A549 (cell line): ENCODE measurements around the gene SLC6A18. TPM values are rescaled to one million over a fixed set of nuclear protein-coding genes. Genes with fewer than 3 reads are reported as not detected.

Source experiments
- ATAC-seq, 2 experiments: fragments of 200-7000 bp in 1 of 2; fragments of >200 bp in 1 of 2; cut with Nextera tagmentation in 1 of 2; cut with Tn5 transposase in 1 of 2; 3 replicates each; pipeline versions ENCODE4 v1.8.0 to v1.9.1; 2018 to 2020; ENCODE audit warnings: mild to moderate bottlenecking in 1 of 2, moderate library complexity in 1 of 2
- CTCF ChIA-PET: fragments of 300-600 bp; sonication (Branson Sonifier 250); formaldehyde crosslinking; extraction: SDS; loops from one replicate; lab custom pipeline; 2021; ENCODE audit warnings: antibody characterized with exemption, inconsistent platforms; lab: Yijun Ruan, JAX
- POLR2A ChIA-PET: fragments of 350-600 bp; formaldehyde crosslinking; extraction: SDS; loops from one replicate; lab custom pipeline; 2021; ENCODE audit warnings: antibody characterized with exemption, inconsistent platforms; lab: Yijun Ruan, JAX
- DNase-seq, 2 experiments: peaks; one replicate each; pipeline versions ENCODE4 v3.0.0 to v3.0.0-alpha.2; 2011 to 2016; ENCODE audit warnings: low read depth in 1 of 2, low spot score in 1 of 2
- FAIRE-seq: peaks from 2 replicates; lab custom pipeline; 2011; peaks lifted over from hg19 to GRCh38; lab: Jason Lieb, UNC
- H3K27ac ChIP-seq, 2 experiments: fragments of >200 bp; sonication (Bioruptor Twin); formaldehyde crosslinking; 3 replicates each; pipeline ENCODE4 v1.5.1; 2016 to 2017
- H3K4me1 ChIP-seq: fragments of >200 bp; sonication (Bioruptor Twin); formaldehyde crosslinking; 3 replicates; pipeline ENCODE4 v1.6.1; 2016
- H3K4me2 ChIP-seq: fragments of >200 bp; sonication (Bioruptor Twin); formaldehyde crosslinking; 3 replicates; pipeline ENCODE4 v1.6.1; 2016
- H3K4me3 ChIP-seq: fragments of >200 bp; sonication (Bioruptor Twin); formaldehyde crosslinking; 3 replicates; pipeline ENCODE4 v1.5.1; 2016
- H3K9me3 ChIP-seq: fragments of >200 bp; sonication (Bioruptor Twin); formaldehyde crosslinking; 3 replicates; pipeline ENCODE4 v1.6.1; 2016
- CBX2 ChIP-seq: fragments of 200-600 bp; sonication (generic); IDR thresholded peaks from 2 replicates; pipeline ENCODE4 v1.6.1; 2016; ENCODE audit warnings: low read depth, mild to moderate bottlenecking, borderline replicate concordance
- CHD2 ChIP-seq: fragments of 150-350 bp; IDR thresholded peaks from 2 replicates; pipeline ENCODE4 v1.6.1; 2014; ENCODE audit warnings: low read length; ENCODE audit not compliant: partially characterized antibody
- CHD4 ChIP-seq: fragments of 200-600 bp; sonication (generic); IDR thresholded peaks from 2 replicates; pipeline ENCODE4 v1.6.1; 2016; ENCODE audit warnings: antibody characterized with exemption, mild to moderate bottlenecking, borderline replicate concordance
- FOSL2 ChIP-seq, 2 experiments: fragments of 450-650 bp in 1 of 2; fragments of >200 bp in 1 of 2; sonication (Bioruptor Twin) in 1 of 2; formaldehyde crosslinking; IDR thresholded peaks; 2 replicates each; pipeline versions ENCODE4 v1.5.0 to v1.6.1; 2016 to 2020; ENCODE audit warnings: mild to moderate bottlenecking in 1 of 2, moderate library complexity in 1 of 2
- FOXS1 ChIP-seq: fragments of 250-450 bp; sonication (Bioruptor Pico); IDR thresholded peaks from 2 replicates; pipeline ENCODE4 v1.5.0; 2020; ENCODE audit warnings: mild to moderate bottlenecking, moderate library complexity
- HEYL ChIP-seq: fragments of 250-450 bp; sonication (Bioruptor Pico); IDR thresholded peaks from 2 replicates; pipeline ENCODE4 v1.8.0; 2021; ENCODE audit warnings: mild to moderate bottlenecking, moderate library complexity
- HOXA7 ChIP-seq: fragments of 250-450 bp; sonication (Bioruptor Pico); IDR thresholded peaks from 2 replicates; pipeline ENCODE4 v1.5.0; 2020; ENCODE audit warnings: mild to moderate bottlenecking, moderate library complexity
- HOXB13 ChIP-seq: fragments of 250-450 bp; sonication (Bioruptor Pico); IDR thresholded peaks from 2 replicates; pipeline ENCODE4 v1.5.0; 2020; ENCODE audit warnings: low read depth, mild to moderate bottlenecking, moderate library complexity
- POLR2A ChIP-seq: IDR thresholded peaks from 2 replicates; pipeline ENCODE4 v1.6.1; 2012; ENCODE audit warnings: mild to moderate bottlenecking, low read length
- POLR2AphosphoS2 ChIP-seq: conservative IDR thresholded peaks from 2 replicates; pipeline ENCODE4 v1.6.1; 2012; ENCODE audit warnings: low read length, improper control_type of control experiment, inconsistent platforms
- RNF2 ChIP-seq: fragments of 200-600 bp; sonication (generic); IDR thresholded peaks from 2 replicates; pipeline ENCODE4 v1.6.1; 2016; ENCODE audit warnings: low read depth, mild to moderate bottlenecking, antibody characterized with exemption, moderate library complexity, borderline replicate concordance
- SREBF2 ChIP-seq: fragments of 450-650 bp; IDR thresholded peaks from 2 replicates; pipeline ENCODE4 v1.6.1; 2014; ENCODE audit warnings: mild to moderate bottlenecking, moderate library complexity
- TP53 ChIP-seq: fragments of 250-450 bp; sonication (Bioruptor Pico); IDR thresholded peaks from 2 replicates; pipeline ENCODE4 v1.5.0; 2021; ENCODE audit warnings: mild to moderate bottlenecking, moderate library complexity
- ZC3H11A ChIP-seq: fragments of 450-650 bp; IDR thresholded peaks from 2 replicates; pipeline ENCODE4 v1.6.1; 2014; ENCODE audit warnings: antibody characterized with exemption, mild to moderate bottlenecking
- ZNF302 ChIP-seq: fragments of 250-450 bp; sonication (Bioruptor Pico); IDR thresholded peaks from 2 replicates; pipeline ENCODE4 v1.9.0; 2021; ENCODE audit warnings: inconsistent platforms, mild to moderate bottlenecking, moderate library complexity
- ZSCAN20 ChIP-seq: fragments of 250-450 bp; sonication (Bioruptor Pico); IDR thresholded peaks from 2 replicates; pipeline ENCODE4 v1.8.0; 2022; ENCODE audit warnings: mild to moderate bottlenecking, moderate library complexity
- WGBS: methylation state at CpG from one replicate; pipeline ENCODE4 v1.1.6; 2017; ENCODE audit errors: missing lambda C conversion rate; 5-methylcytosine and 5-hydroxymethylcytosine counted together
- polyA plus RNA-seq, 4 experiments: library from polyadenylated mRNA; depleted of rRNA in 3 of 4; stranded (reverse); fragments of >200 nt; fragmentation: RNase III in 1 of 4; extraction: RNeasy Plus Mini Kit Qiagen cat#74134 plus additional on column Dnase treatment in 1 of 4; gene quantifications; 2 replicates in 3 of 4; 3 replicates in 1 of 4; pipeline ENCODE4 v1.2.3, GENCODE V29; 2011 to 2017
- TF ChIP-seq, protein P1 (sequence below): IDR thresholded peaks from 2 replicates; pipeline ENCODE4 v1.6.1; 2012; ENCODE audit warnings: low read depth, borderline replicate concordance
- TF ChIP-seq, protein P2 (sequence below): IDR thresholded peaks from 2 replicates; pipeline ENCODE4 v1.6.1; 2012
- TF ChIP-seq, protein P3 (sequence below): fragments of 200-600 bp; sonication (generic); IDR thresholded peaks from 2 replicates; pipeline ENCODE4 v1.6.1; 2016; ENCODE audit warnings: antibody characterized with exemption, mild to moderate bottlenecking, moderate library complexity
- TF ChIP-seq, protein P4 (sequence below): fragments of 250-450 bp; sonication (Bioruptor Pico); IDR thresholded peaks from 2 replicates; pipeline ENCODE4 v1.5.0; 2020; ENCODE audit warnings: low read depth, mild to moderate bottlenecking, moderate library complexity
- TF ChIP-seq, protein P5 (sequence below): fragments of >200 bp; sonication (Bioruptor Twin); formaldehyde crosslinking; IDR thresholded peaks from 2 replicates; pipeline ENCODE4 v1.6.1; 2016

The SLC6A18 gene
- polyA plus RNA-seq, 2 of the 4 experiments (the other 2 are of a cell fraction): not detected

DNA sequence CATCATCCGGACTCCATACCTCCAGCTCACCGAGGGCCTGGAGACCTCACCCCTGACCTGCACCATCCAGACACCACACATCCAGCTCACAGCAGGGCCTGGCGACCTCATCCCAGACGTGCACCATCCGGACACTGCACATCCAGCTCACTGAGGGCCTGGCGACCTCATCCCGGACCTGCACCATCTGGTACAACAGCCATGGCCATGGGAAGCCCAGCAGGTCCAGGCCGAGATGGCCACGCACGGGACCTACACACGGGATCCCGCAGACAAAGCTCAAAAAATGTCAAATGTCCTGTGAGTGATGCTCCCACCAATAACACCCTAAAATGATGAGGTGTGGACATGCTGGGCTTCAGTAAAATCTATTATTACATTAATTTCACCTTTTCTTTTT is 60.0 kb downstream of the SLC6A18 start:
- Histone ChIP-seq H3K4me1 (no peaks in the 10 kb centered on the region), H3K9me3 (no peaks in the 10 kb centered on the region), H3K27ac (no peak overlapping the region), H3K4me3 (no peak overlapping the region), H3K4me2 (no peak overlapping the region)
- CTCF ChIA-PET: interaction anchor here (0.6 kb wide), 1 partner anchor 10 kb away, joined by 3 read pairs; no protein-coding TSS in a partner anchor
- TF ChIP-seq SREBF2 (no peak), FOSL2 (IDR thresholded peaks at IDR 0.05) (no peak), FOSL2 (CRISPR knock-in tag; IDR thresholded peaks at IDR 0.05) (no peak), CHD4 (no peak)
- TF ChIP-seq, protein P1, sequence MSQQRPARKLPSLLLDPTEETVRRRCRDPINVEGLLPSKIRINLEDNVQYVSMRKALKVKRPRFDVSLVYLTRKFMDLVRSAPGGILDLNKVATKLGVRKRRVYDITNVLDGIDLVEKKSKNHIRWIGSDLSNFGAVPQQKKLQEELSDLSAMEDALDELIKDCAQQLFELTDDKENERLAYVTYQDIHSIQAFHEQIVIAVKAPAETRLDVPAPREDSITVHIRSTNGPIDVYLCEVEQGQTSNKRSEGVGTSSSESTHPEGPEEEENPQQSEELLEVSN: no peak
- no peak for DNase-seq
- POLR2A ChIA-PET: no interaction called here
- no peak for FAIRE-seq
- no peak for ATAC-seq
- WGBS: 98% methylated on average over 7 of the region's 12 CpGs

DNA sequence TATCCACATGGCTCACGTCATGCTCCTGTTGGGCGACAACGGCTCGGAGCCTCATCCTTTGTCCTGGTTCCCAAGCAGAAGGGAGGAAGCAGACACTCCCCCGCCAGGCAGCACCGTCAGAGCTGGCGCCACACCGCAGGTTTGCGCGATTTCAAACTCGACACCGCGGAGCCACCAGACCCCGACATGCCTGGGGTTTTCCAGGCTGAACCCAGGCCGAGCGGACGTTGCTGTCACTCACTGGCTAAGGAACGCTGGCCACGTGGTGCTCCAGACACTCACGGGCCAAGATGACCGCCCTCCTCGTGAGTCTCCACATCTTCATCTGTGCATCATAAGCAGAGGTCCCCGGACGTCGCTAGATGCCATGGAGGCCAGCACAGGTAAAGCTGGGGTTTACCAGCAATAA is 60.7 kb downstream of the SLC6A18 start:
- ATAC-seq (no peak), DNase-seq (no peak)
- Histone ChIP-seq H3K4me1 (no peaks in the 10 kb centered on the region), H3K4me2 (no peak overlapping the region), H3K27ac (no peak overlapping the region), H3K4me3 (no peak overlapping the region), H3K9me3 (no peaks in the 10 kb centered on the region)
- TF ChIP-seq ZC3H11A: no peak
- TF ChIP-seq, protein P2, sequence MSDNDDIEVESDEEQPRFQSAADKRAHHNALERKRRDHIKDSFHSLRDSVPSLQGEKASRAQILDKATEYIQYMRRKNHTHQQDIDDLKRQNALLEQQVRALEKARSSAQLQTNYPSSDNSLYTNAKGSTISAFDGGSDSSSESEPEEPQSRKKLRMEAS: no peak
- no peak for TF ChIP-seq FOXS1 (CRISPR knock-in tag)
- TF ChIP-seq, protein P1: no peak
- no peak for TF ChIP-seq SREBF2
- no peak for TF ChIP-seq ZSCAN20
- TF ChIP-seq CHD2: no peak
- TF ChIP-seq, protein P3, sequence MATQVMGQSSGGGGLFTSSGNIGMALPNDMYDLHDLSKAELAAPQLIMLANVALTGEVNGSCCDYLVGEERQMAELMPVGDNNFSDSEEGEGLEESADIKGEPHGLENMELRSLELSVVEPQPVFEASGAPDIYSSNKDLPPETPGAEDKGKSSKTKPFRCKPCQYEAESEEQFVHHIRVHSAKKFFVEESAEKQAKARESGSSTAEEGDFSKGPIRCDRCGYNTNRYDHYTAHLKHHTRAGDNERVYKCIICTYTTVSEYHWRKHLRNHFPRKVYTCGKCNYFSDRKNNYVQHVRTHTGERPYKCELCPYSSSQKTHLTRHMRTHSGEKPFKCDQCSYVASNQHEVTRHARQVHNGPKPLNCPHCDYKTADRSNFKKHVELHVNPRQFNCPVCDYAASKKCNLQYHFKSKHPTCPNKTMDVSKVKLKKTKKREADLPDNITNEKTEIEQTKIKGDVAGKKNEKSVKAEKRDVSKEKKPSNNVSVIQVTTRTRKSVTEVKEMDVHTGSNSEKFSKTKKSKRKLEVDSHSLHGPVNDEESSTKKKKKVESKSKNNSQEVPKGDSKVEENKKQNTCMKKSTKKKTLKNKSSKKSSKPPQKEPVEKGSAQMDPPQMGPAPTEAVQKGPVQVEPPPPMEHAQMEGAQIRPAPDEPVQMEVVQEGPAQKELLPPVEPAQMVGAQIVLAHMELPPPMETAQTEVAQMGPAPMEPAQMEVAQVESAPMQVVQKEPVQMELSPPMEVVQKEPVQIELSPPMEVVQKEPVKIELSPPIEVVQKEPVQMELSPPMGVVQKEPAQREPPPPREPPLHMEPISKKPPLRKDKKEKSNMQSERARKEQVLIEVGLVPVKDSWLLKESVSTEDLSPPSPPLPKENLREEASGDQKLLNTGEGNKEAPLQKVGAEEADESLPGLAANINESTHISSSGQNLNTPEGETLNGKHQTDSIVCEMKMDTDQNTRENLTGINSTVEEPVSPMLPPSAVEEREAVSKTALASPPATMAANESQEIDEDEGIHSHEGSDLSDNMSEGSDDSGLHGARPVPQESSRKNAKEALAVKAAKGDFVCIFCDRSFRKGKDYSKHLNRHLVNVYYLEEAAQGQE: no peak
- TF ChIP-seq, protein P4, sequence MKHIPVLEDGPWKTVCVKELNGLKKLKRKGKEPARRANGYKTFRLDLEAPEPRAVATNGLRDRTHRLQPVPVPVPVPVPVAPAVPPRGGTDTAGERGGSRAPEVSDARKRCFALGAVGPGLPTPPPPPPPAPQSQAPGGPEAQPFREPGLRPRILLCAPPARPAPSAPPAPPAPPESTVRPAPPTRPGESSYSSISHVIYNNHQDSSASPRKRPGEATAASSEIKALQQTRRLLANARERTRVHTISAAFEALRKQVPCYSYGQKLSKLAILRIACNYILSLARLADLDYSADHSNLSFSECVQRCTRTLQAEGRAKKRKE (CRISPR knock-in tag): no peak
- TF ChIP-seq, all 56 proteins: peak for 0
- CTCF ChIA-PET: no interaction called here
- WGBS: 95% methylated on average over 24 of the region's 25 CpGs
- POLR2A ChIA-PET: no interaction called here
- no peak for FAIRE-seq

DNA sequence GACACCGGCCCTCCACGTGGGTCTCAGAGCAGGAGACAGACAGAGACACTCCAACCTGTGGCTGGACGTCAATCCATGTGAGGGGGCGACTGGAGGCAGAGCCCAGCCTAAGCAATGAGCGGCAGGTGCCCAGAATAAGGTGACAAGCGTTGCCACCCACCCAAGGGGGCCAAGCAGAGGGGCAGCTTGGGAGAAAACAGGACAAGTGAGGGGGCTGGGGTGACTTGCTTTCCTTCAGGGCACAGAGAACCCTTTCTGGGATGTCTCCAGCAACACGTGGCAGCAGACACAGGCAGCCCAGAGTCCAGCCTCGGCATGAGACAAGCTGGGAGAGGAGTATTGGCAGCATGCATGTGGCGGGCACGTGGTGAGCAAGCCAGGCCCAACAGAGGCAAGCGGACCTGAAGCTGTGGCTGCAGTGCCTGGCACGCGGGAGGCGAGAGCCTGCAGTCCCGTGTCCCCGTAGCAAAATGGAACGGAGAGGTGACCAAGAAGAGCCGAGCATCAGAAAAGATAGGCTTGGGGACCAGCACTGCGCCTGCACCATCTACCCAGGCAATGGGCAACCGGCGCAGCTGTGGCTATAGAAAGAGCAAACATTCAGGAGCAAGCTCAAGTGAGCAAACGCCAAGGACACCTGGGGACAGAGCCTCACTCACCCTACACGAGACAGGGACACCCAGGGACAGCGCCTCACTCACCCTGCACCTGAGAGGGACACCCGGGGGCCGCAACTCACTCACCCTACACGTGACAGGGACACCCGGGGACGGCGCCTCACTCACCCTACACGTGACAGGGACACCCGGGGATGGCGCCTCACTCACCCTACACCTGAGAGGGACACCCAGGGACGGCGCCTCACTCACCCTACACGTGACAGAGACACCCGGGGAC is 63.5 kb downstream of the SLC6A18 start:
- Histone ChIP-seq H3K4me2 (no peak overlapping the region), H3K27ac (no peak overlapping the region), H3K4me1 (no peaks in the 10 kb centered on the region), H3K4me3 (no peak overlapping the region), H3K9me3 (no peaks in the 10 kb centered on the region)
- WGBS: 89% methylated on average over 29 of the region's 37 CpGs
- FAIRE-seq (no peak), ATAC-seq (no peak), DNase-seq (no peak)
- CTCF ChIA-PET: no interaction called here
- POLR2A ChIA-PET: no interaction called here
- TF ChIP-seq HOXA7: no peak
- TF ChIP-seq, protein P1: no peak
- TF ChIP-seq ZNF302 (CRISPR knock-in tag): no peak
- no peak for TF ChIP-seq POLR2A
- no peak for TF ChIP-seq HOXB13 (CRISPR knock-in tag)
- TF ChIP-seq, protein P4 (CRISPR knock-in tag): no peak
- no peak for TF ChIP-seq POLR2AphosphoS2
- TF ChIP-seq CHD2: no peak
- TF ChIP-seq HEYL (CRISPR knock-in tag): no peak
- TF ChIP-seq RNF2: no peak
- TF ChIP-seq, protein P5, sequence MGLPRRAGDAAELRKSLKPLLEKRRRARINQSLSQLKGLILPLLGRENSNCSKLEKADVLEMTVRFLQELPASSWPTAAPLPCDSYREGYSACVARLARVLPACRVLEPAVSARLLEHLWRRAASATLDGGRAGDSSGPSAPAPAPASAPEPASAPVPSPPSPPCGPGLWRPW: no peak
- no peak for TF ChIP-seq CBX2
- no peak for TF ChIP-seq TP53
